GM12878 (cell line): Measurements from ENCODE around the gene C2orf80. TPM values are rescaled to one million over a fixed set of nuclear protein-coding genes. Genes with fewer than 3 reads are reported as not detected.

Source experiments
- ATAC-seq: fragments of 200-7000 bp; cut with Tn5 transposase; 3 replicates; pipeline ENCODE4 v1.9.1; 2020; ENCODE audit warnings: mild to moderate bottlenecking, moderate library complexity
- BruUV-seq: library from RNA; stranded (reverse); fragments of 400-500 nt; replicated peaks from 2 replicates; lab custom pipeline; 2021; lab: Mats Ljungman, UMichigan
- CTCF ChIA-PET: fragments of 300-600 bp; sonication (Branson Sonifier 250); formaldehyde crosslinking; extraction: SDS; loops from one replicate; lab custom pipeline; 2021; ENCODE audit warnings: inconsistent platforms; lab: Yijun Ruan, JAX
- POLR2A ChIA-PET: fragments of 350-600 bp; formaldehyde crosslinking; extraction: SDS; loops from one replicate; lab custom pipeline; 2021; ENCODE audit warnings: inconsistent platforms; lab: Charles Lee
- RAD21 ChIA-PET: fragments of 300-600 bp; sonication (Branson Sonifier 250); formaldehyde crosslinking; loops from one replicate; lab custom pipeline; 2023; ENCODE audit warnings: antibody characterized with exemption; ENCODE audit not compliant: unreplicated experiment; lab: Charles Lee
- SMC1A ChIA-PET: fragments of 300-600 bp; sonication (Branson Sonifier 250); formaldehyde crosslinking; loops from one replicate; lab custom pipeline; 2023; ENCODE audit not compliant: unreplicated experiment, uncharacterized antibody; lab: Charles Lee
- DNase-seq: peaks from one replicate; pipeline ENCODE4 v3.0.0-alpha.2; 2011; ENCODE audit warnings: low read depth, low spot score
- FAIRE-seq: peaks from 3 replicates; lab custom pipeline; 2011; peaks lifted over from hg19 to GRCh38; lab: Jason Lieb, UNC
- H2AFZ ChIP-seq: 2 replicates; pipeline ENCODE4 v1.6.0; 2011; ENCODE audit warnings: low read depth, low read length, control low read depth; ENCODE audit not compliant: control insufficient read depth
- H3K27ac ChIP-seq: 2 replicates; pipeline ENCODE4 v1.5.1; 2011; ENCODE audit warnings: control low read depth; ENCODE audit not compliant: control insufficient read depth, insufficient read depth
- H3K27me3 ChIP-seq, 2 experiments: replicated peaks in 1 of 2; 2 replicates each; pipeline versions ENCODE4 v1.6.0 to v1.6.1; 2011; ENCODE audit warnings: low read length in 1 of 2; ENCODE audit not compliant: control insufficient read depth in 2 of 2, insufficient read depth in 2 of 2
- H3K36me3 ChIP-seq, 2 experiments: 2 replicates each; pipeline ENCODE4 v1.5.1; 2011; ENCODE audit warnings: low read length in 1 of 2; ENCODE audit not compliant: control insufficient read depth in 2 of 2, insufficient read depth in 2 of 2
- H3K4me1 ChIP-seq: 2 replicates; pipeline ENCODE4 v1.6.1; 2011; ENCODE audit warnings: mild to moderate bottlenecking, low read length, moderate library complexity, mixed read lengths; ENCODE audit not compliant: control insufficient read depth, insufficient read depth
- H3K4me2 ChIP-seq: 2 replicates; pipeline ENCODE4 v1.6.0; 2011; ENCODE audit warnings: control low read depth; ENCODE audit not compliant: control insufficient read depth, insufficient read depth
- H3K4me3 ChIP-seq: fragments of 200-600 bp; sonication (generic); 2 replicates; pipeline ENCODE4 v1.5.1; 2016
- H3K79me2 ChIP-seq: 2 replicates; pipeline ENCODE4 v1.6.0; 2011; ENCODE audit warnings: low read length; ENCODE audit not compliant: control insufficient read depth, insufficient read depth
- H3K9ac ChIP-seq: 2 replicates; pipeline ENCODE4 v1.8.0; 2011; ENCODE audit warnings: low read length, control low read depth, mixed read lengths; ENCODE audit not compliant: control insufficient read depth, insufficient read depth
- H3K9me3 ChIP-seq: replicated peaks from 3 replicates; pipeline ENCODE4 v1.5.1; 2011; ENCODE audit warnings: mild to moderate bottlenecking, low read length; ENCODE audit not compliant: control insufficient read depth, insufficient read depth
- H4K20me1 ChIP-seq: 2 replicates; pipeline ENCODE4 v1.6.0; 2011; ENCODE audit not compliant: control insufficient read depth, insufficient read depth
- CEBPZ ChIP-seq: fragments of 150-350 bp; IDR thresholded peaks from 2 replicates; pipeline ENCODE4 v1.6.1; 2016; ENCODE audit warnings: low read depth, low read length
- ESRRA ChIP-seq: IDR thresholded peaks from 2 replicates; pipeline ENCODE4 v1.6.1; 2012; ENCODE audit warnings: mild to moderate bottlenecking, low read length, improper control_type of control experiment
- ETV6 ChIP-seq, 2 experiments: fragments of 450-650 bp in 1 of 2; IDR thresholded peaks in 1 of 2; conservative IDR thresholded peaks in 1 of 2; 2 replicates each; pipeline ENCODE4 v1.6.1; 2014; ENCODE audit warnings: antibody characterized with exemption in 1 of 2, borderline replicate concordance in 1 of 2, low read depth in 1 of 2, mild to moderate bottlenecking in 1 of 2, moderate library complexity in 1 of 2
- HDAC6 ChIP-seq: fragments of 200-600 bp; sonication (generic); IDR thresholded peaks from one replicate; pipeline ENCODE4 v1.8.0; 2017; ENCODE audit warnings: antibody characterized with exemption; ENCODE audit not compliant: unreplicated experiment
- MEF2A ChIP-seq: IDR thresholded peaks from 2 replicates; pipeline ENCODE4 v1.6.1; 2011; ENCODE audit warnings: low read depth, mild to moderate bottlenecking, low read length, moderate library complexity; ENCODE audit not compliant: insufficient read depth
- MYC ChIP-seq: IDR thresholded peaks from 2 replicates; pipeline ENCODE4 v1.6.1; 2011; ENCODE audit warnings: mild to moderate bottlenecking, low read length, moderate library complexity, inconsistent platforms; ENCODE audit not compliant: insufficient read depth, insufficient replicate concordance, insufficient read length, severe bottlenecking
- NFYB ChIP-seq: IDR thresholded peaks from 2 replicates; pipeline ENCODE4 v1.6.1; 2011; ENCODE audit warnings: low read depth, mild to moderate bottlenecking, low read length, improper control_type of control experiment, moderate library complexity; ENCODE audit not compliant: insufficient read depth
- NR2C1 ChIP-seq: fragments of 450-650 bp; IDR thresholded peaks from 2 replicates; pipeline ENCODE4 v1.6.1; 2017; ENCODE audit warnings: antibody characterized with exemption, mild to moderate bottlenecking, moderate library complexity
- RAD21 ChIP-seq: IDR thresholded peaks from 2 replicates; pipeline ENCODE4 v1.6.1; 2011; ENCODE audit warnings: mild to moderate bottlenecking, low read depth, low read length, moderate library complexity; ENCODE audit not compliant: insufficient read depth
- RB1 ChIP-seq: fragments of 450-650 bp; formaldehyde crosslinking; IDR thresholded peaks from 2 replicates; pipeline ENCODE4 v1.6.1; 2017; ENCODE audit warnings: mild to moderate bottlenecking, borderline replicate concordance
- RELB ChIP-seq: fragments of 450-650 bp; IDR thresholded peaks from 2 replicates; pipeline ENCODE4 v1.6.1; 2017; ENCODE audit warnings: low read depth, mild to moderate bottlenecking, moderate library complexity
- TAF1 ChIP-seq: IDR thresholded peaks from 2 replicates; pipeline ENCODE4 v1.6.1; 2011; ENCODE audit warnings: mild to moderate bottlenecking, low read depth, low read length, borderline replicate concordance
- TBL1XR1 ChIP-seq: IDR thresholded peaks from 2 replicates; pipeline ENCODE4 v1.6.1; 2012; ENCODE audit warnings: low read depth, low read length, improper control_type of control experiment
- YBX1 ChIP-seq: fragments of 450-650 bp; IDR thresholded peaks from 2 replicates; pipeline ENCODE4 v1.6.1; 2016; ENCODE audit warnings: antibody characterized with exemption
- ZBED1 ChIP-seq: IDR thresholded peaks from 2 replicates; pipeline ENCODE4 v1.6.1; 2016; ENCODE audit warnings: borderline replicate concordance
- ZBTB4 ChIP-seq: fragments of 450-650 bp; formaldehyde crosslinking; IDR thresholded peaks from 2 replicates; pipeline ENCODE4 v1.4.0; 2022; ENCODE audit warnings: mild to moderate bottlenecking, moderate library complexity
- WGBS: methylation state at CpG from one replicate; pipeline ENCODE4 v1.1.6; 2016; ENCODE audit warnings: low lambda C conversion rate; ENCODE audit not compliant: insufficient replicate concordance, insufficient coverage; ENCODE audit errors: missing lambda C conversion rate; 5-methylcytosine and 5-hydroxymethylcytosine counted together
- in situ Hi-C: fragments of 300-500 bp; cut with MboI; formaldehyde crosslinking; loops from 9 replicates; pipeline ENCODE4 v1.14.3; 2018; ENCODE audit warnings: mixed read lengths
- intact Hi-C: fragments of 100-400 bp; cut with micrococcal nuclease; formaldehyde crosslinking; loops from one replicate; pipeline ENCODE4 v1.14.2; 2022; ENCODE audit not compliant: unreplicated experiment
- polyA plus RNA-seq, 11 experiments: library from polyadenylated mRNA; depleted of rRNA in 4 of 11; unstranded in 6 of 11; stranded (reverse) in 5 of 11; fragments of >200 nt; fragmentation: Nextera tagmentation in 4 of 11; fragmentation: Illumina TruSeq in 1 of 11; extraction: Ambion mirVana in 4 of 11; extraction: Trizol in 1 of 11; gene quantifications; 1 replicate in 1 of 11; 2 replicates in 10 of 11; pipeline versions ENCODE4 v1.2.1 to v1.2.3, GENCODE V29; 2011 to 2016; ENCODE audit warnings: inconsistent platforms in 2 of 11, missing spikeins in 2 of 11, low read depth in 1 of 11
- total RNA-seq, 4 experiments: library from RNA; depleted of rRNA in 3 of 4; stranded (reverse); fragments of >200 nt in 3 of 4; fragmentation: Illumina TruSeq in 1 of 4; extraction: Trizol in 1 of 4; gene quantifications; 2 replicates each; pipeline versions ENCODE4 v1.2.1 to v1.2.3, GENCODE V29; 2013 to 2021

C2orf80 gene
- total and polyA plus RNA-seq, 10 of the 15 experiments (the other 5 are each of a cell fraction or from before 2014, with no cell fraction given), result not detected

GRCh38 chr2:208186465-208186864 lies 3.4 kb downstream of the C2orf80 start:
- H3K27ac ChIP-seq, result no peak overlapping the region
- H3K79me2 ChIP-seq, result no peaks in the 10 kb centered on the region
- intact Hi-C loops, result no loop called here
- WGBS, result 20% methylated on average over 5 of the region's 5 CpGs
- H3K4me2 ChIP-seq, result no peak overlapping the region
- no TSS peak for BruUV-seq
- H2AFZ ChIP-seq, result no peak overlapping the region
- ChIA-PET RAD21 (no interaction called here), SMC1A (interaction anchor here (1.5 kb wide), 1 partner anchor 11 kb away, joined by 3 read pairs; no protein-coding TSS in a partner anchor)
- no peak for ATAC-seq
- no peaks in the 10 kb centered on the region for H3K36me3 ChIP-seq
- TF ChIP-seq ESRRA (no peak), ETV6 (conservative IDR thresholded peaks at IDR 0.05 in 1 of 2, IDR thresholded peaks at IDR 0.05 in 1 of 2; ENCODE audit: borderline replicate concordance in 1 of 2, low read depth in 1 of 2) (no peak), NR2C1 (no peak), CEBPZ (no peak), HDAC6 (no peak), RAD21 (no peak), NFYB (no peak), ZBED1 (no peak), RB1 (no peak), TAF1 (no peak), YBX1 (no peak), MYC (no peak), ZBTB4 (CRISPR knock-in tag) (no peak), MEF2A (no peak), TBL1XR1 (no peak), RELB (no peak)
- TF ChIP-seq, all 136 proteins: peak for 0
- H3K27me3 ChIP-seq, result peaks cover 0 to 6% of the 10 kb centered on the region in 2 experiments; a peak in 1 of 4 replicates
- in situ Hi-C loops, result loop anchor here (25.0 kb wide), 1 partner anchor 1026 kb away; no protein-coding TSS in a partner anchor
- H3K9me3 ChIP-seq, result no peaks in the 10 kb centered on the region
- FAIRE-seq (no peak), DNase-seq (no peak)
- no peak overlapping the region for H3K4me3 ChIP-seq
- H3K9ac ChIP-seq, result no peak overlapping the region
- no peaks in the 10 kb centered on the region for H3K4me1 ChIP-seq
- ChIA-PET CTCF (interaction anchor here (0.6 to 3.0 kb wide), 2 partner anchors 11 to 544 kb away, joined by 3 to 18 read pairs; no protein-coding TSS in a partner anchor), POLR2A (no interaction called here)
- H4K20me1 ChIP-seq, result no peaks in the 10 kb centered on the region
